GM20000 (cell line): ENCODE results near the gene PTBP2.
"Not testable (repeated sequence)": the region's sequence is repeated elsewhere in the genome, so short reads cannot be mapped to it uniquely, and the experiment has no call there.

Source experiments
- DNase-seq: peaks from one replicate; pipeline ENCODE4 v3.0.0; 2012; ENCODE audit warnings: low spot score
- TF ChIP-seq, protein P1 (sequence below): IDR thresholded peaks from 2 replicates; pipeline ENCODE4 v1.5.1; 2012; ENCODE audit warnings: mild to moderate bottlenecking, control low read depth; ENCODE audit errors: extremely low read depth, missing control alignments

The PTBP2 gene

GRCh38 chr1:96756789-96757188 is 35.2 kb downstream of the PTBP2 start:
- no peak for DNase-seq
- TF ChIP-seq, protein P1, sequence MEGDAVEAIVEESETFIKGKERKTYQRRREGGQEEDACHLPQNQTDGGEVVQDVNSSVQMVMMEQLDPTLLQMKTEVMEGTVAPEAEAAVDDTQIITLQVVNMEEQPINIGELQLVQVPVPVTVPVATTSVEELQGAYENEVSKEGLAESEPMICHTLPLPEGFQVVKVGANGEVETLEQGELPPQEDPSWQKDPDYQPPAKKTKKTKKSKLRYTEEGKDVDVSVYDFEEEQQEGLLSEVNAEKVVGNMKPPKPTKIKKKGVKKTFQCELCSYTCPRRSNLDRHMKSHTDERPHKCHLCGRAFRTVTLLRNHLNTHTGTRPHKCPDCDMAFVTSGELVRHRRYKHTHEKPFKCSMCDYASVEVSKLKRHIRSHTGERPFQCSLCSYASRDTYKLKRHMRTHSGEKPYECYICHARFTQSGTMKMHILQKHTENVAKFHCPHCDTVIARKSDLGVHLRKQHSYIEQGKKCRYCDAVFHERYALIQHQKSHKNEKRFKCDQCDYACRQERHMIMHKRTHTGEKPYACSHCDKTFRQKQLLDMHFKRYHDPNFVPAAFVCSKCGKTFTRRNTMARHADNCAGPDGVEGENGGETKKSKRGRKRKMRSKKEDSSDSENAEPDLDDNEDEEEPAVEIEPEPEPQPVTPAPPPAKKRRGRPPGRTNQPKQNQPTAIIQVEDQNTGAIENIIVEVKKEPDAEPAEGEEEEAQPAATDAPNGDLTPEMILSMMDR, result no peak

DNA sequence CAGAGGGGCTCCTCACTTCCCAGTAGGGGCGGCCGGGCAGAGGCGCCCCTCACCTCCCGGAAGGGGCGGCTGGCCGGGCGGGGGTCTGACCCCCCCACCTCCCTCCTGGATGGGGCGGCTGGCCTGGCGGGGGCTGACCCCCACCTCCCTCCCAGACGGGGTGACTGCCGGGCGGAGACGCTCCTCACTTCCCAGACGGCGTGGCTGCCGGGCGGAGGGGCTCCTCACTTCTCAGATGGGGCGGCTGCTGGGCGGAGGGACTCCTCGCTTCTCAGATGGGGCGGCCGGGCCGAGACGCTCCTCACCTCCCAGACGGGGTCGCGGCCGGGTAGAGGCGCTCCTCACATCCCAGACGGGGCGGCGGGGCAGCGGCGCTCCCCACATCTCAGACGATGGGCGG is 41.0 kb downstream of the PTBP2 start:
- not testable (repeated sequence) for DNase-seq

- TF ChIP-seq, protein P1, result no peak
- DNase-seq, result no peak
Observed at GRCh38 chr1:96763514-96763913, 41.9 kb downstream of the PTBP2 start.

GRCh38 chr1:96764469-96764868 is 42.9 kb downstream of the PTBP2 start:
- TF ChIP-seq, protein P1, result no peak
- DNase-seq, result no peak

GRCh38 chr1:96771847-96772246 is 50.3 kb downstream of the PTBP2 start:
- TF ChIP-seq, protein P1, result no peak
- no peak for DNase-seq

- TF ChIP-seq, protein P1, result no peak
- DNase-seq, result no peak
Observed at GRCh38 chr1:96772349-96772748, 50.8 kb downstream of the PTBP2 start.

- no peak for DNase-seq
- TF ChIP-seq, protein P1, result no peak
Observed at GRCh38 chr1:96772972-96773371, 51.4 kb downstream of the PTBP2 start.

GRCh38 chr1:96782206-96782605 is 60.6 kb downstream of the PTBP2 start:
- TF ChIP-seq, protein P1, result no peak
- no peak for DNase-seq
